ENCODE data around the gene LNPK. TPM values are rescaled to one million over a fixed set of nuclear protein-coding genes. Genes with fewer than 3 reads are reported as not detected.

The LNPK gene
- total and polyA plus RNA-seq, 9 of the 15 experiments (the other 6 are each of a cell fraction or from before 2014, with no cell fraction given) = 6.4 to 40.4 (median 21.3) TPM

DNA sequence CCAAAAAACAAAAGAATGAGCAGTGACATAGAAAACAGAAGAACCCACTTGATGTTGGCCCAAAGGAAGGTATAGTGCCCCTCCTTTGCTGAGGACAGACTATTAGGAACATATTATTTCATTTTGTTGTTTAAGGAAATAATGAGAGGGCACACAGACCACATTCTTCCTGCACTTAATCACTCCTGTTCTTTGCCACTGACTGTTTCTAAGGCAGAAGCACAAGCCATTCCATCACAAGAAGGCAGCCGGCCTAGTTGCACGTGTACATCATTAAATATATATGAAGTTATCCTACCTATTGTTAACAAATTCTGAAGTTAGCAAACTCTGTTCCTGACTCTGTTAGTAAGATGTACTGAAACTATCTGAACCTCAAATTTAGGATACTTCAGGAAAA lies 110.0 kb downstream of the LNPK start:
- Histone ChIP-seq H3K4me1 (replicated peaks in 1 of 2; ENCODE audit: control insufficient read depth in 2 of 2, insufficient read depth in 2 of 2, low read length in 2 of 2) (no peaks in the 10 kb centered on the region), H4K20me1 (replicated peaks; ENCODE audit: control insufficient read depth, insufficient read depth, low read length) (no peaks in the 10 kb centered on the region), H3K27me3 (ENCODE audit: control insufficient read depth in 2 of 2, insufficient read depth in 2 of 2, low read length in 2 of 2) (peaks cover 18 to 24% of the 10 kb centered on the region in 2 experiments; a peak in 4 of 5 replicates), H3K9ac (ENCODE audit: insufficient read depth in 1 of 2, low read depth in 2 of 2, low read length in 2 of 2) (no peak overlapping the region), H3K4me3 (no peak overlapping the region), H3K27ac (ENCODE audit: extremely low read depth, low read depth, low read length) (no peak overlapping the region), H3K9me3 (replicated peaks; ENCODE audit: control insufficient read depth, insufficient read depth, low read depth, low read length) (no peaks in the 10 kb centered on the region), H3K79me2 (ENCODE audit: control insufficient read depth, insufficient read depth, low read length) (no peaks in the 10 kb centered on the region), H2AFZ (ENCODE audit: low read depth, low read length) (no peak overlapping the region), H3K9me1 (ENCODE audit: control insufficient read depth, insufficient read depth, low read length) (no peaks in the 10 kb centered on the region), H3K36me3 (ENCODE audit: control insufficient read depth, insufficient read depth, low read length) (no peaks in the 10 kb centered on the region), H3K4me2 (ENCODE audit: insufficient read depth, low read length) (no peak overlapping the region)
- no peak for DNase-seq (ENCODE audit: extremely low read depth in 1 of 4, low spot score in 3 of 4)
- CTCF ChIA-PET (ENCODE audit: low intra/inter-chr PET ratio) = no interaction called here
- intact Hi-C loops (cut with micrococcal nuclease) (no loop called here), in situ Hi-C loops (cut with MboI) (no loop called here)
- TF ChIP-seq, protein P1, sequence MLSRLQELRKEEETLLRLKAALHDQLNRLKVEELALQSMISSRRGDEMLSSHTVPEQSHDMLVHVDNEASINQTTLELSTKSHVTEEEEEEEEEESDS (CRISPR knock-in tag; IDR thresholded peaks at IDR 0.05) = no peak
- TF ChIP-seq SP1 (CRISPR knock-in tag; IDR thresholded peaks at IDR 0.05) (no peak), CBX2 (IDR thresholded peaks at IDR 0.05; ENCODE audit: insufficient read depth, low read length, poor library complexity, severe bottlenecking) (no peak), ZBTB33 (CRISPR knock-in tag; IDR thresholded peaks at IDR 0.05) (no peak), PHB (CRISPR knock-in tag; IDR thresholded peaks at IDR 0.05) (no peak), PHTF2 (CRISPR knock-in tag; IDR thresholded peaks at IDR 0.05) (no peak), CREB3 (tag; conservative IDR thresholded peaks at IDR 0.05; ENCODE audit: low read depth) (no peak), YBX1 (IDR thresholded peaks at IDR 0.05) (no peak), CXXC5 (CRISPR knock-in tag; IDR thresholded peaks at IDR 0.05) (no peak), ZNF23 (CRISPR knock-in tag; IDR thresholded peaks at IDR 0.05) (no peak), SETDB1 (IDR thresholded peaks at IDR 0.05; ENCODE audit: low read length) (no peak), HDGF (IDR thresholded peaks at IDR 0.05) (no peak), POLR2B (IDR thresholded peaks at IDR 0.05; ENCODE audit: low read depth, partially characterized antibody) (no peak), TRIM24 (IDR thresholded peaks at IDR 0.05) (no peak), RBM17 (IDR thresholded peaks at IDR 0.05; ENCODE audit: borderline replicate concordance, low read depth, low read length) (no peak)
- ATAC-seq = no peak
- POLR2A ChIA-PET = no interaction called here
- BruUV-seq (replicated peaks) = no TSS peak
- FAIRE-seq = no peak
- 7% methylated on average over 2 of the region's 2 CpGs for WGBS (ENCODE audit: insufficient coverage, low coverage, missing lambda C conversion rate)

All from K562 (cell line).